Activated CD4-positive, alpha-beta memory T cell treated with anti-CD3 and anti-CD28 coated beads for 36 hours (primary cell): ENCODE measurements around the gene TYK2. TPM values are rescaled to one million over a fixed set of nuclear protein-coding genes. Genes with fewer than 3 reads are reported as not detected.
"Not testable (repeated sequence)": the region's sequence is repeated elsewhere in the genome, so short reads cannot be mapped to it uniquely, and the experiment has no call there.

Experiments used
- CTCF ChIA-PET: fragments of 350-600 bp; sonication (Branson Sonifier 250); formaldehyde crosslinking; loops from one replicate; lab custom pipeline; 2021; ENCODE audit warnings: antibody characterized with exemption, inconsistent platforms; lab: Charles Lee
- POLR2A ChIA-PET: fragments of 350-600 bp; sonication (Branson Sonifier 250); formaldehyde crosslinking; loops from one replicate; lab custom pipeline; 2021; ENCODE audit warnings: antibody characterized with exemption; lab: Charles Lee
- DNase-seq: peaks from one replicate; pipeline ENCODE4 v3.0.0-alpha.2; 2020
- H3K27ac Mint-ChIP-seq: one replicate; pipeline ENCODE4 v1.8.0; 2021; ENCODE audit warnings: mixed read lengths
- H3K27me3 Mint-ChIP-seq: one replicate; pipeline ENCODE4 v1.8.0; 2021; ENCODE audit warnings: mixed read lengths
- H3K36me3 Mint-ChIP-seq: one replicate; pipeline ENCODE4 v1.8.0; 2021; ENCODE audit warnings: mixed read lengths
- H3K4me1 Mint-ChIP-seq: one replicate; pipeline ENCODE4 v1.8.0; 2021; ENCODE audit warnings: low read depth, mixed read lengths
- H3K4me3 Mint-ChIP-seq: one replicate; pipeline ENCODE4 v1.8.0; 2021; ENCODE audit warnings: mild to moderate bottlenecking, mixed read lengths
- H3K9me3 Mint-ChIP-seq: one replicate; pipeline ENCODE4 v1.8.0; 2021; ENCODE audit warnings: mixed read lengths
- intact Hi-C: fragments of 100-400 bp; cut with micrococcal nuclease; formaldehyde crosslinking; loops from one replicate; pipeline ENCODE4 v1.15.1; 2023
- total RNA-seq, 2 experiments: library from RNA; stranded (reverse); gene quantifications; one replicate each; pipeline ENCODE4 v1.2.3, GENCODE V29; 2021

The TYK2 gene
- total RNA-seq, 2 experiments from 2014 or later, result 168 to 186 TPM

DNA sequence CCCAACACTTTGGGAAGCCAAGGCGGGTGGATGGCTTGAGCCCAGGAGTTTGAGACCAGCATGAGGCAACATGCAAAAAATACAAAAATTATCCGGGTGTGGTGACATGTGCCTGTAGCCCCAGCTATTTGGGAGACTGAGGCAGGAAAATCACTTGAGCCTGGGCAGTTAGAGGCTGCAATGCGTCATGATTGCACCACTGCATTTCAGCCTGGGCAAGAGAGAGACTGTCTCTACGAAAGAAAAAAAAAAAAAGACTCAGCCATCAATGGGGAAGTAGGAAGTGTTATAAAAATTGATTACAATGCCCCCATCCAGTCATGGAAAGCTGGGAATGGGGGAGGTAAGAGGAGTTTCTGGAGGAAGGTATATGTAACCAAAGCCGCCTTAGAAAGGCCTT lies 5.4 kb downstream of the TYK2 start:
- Mint-ChIP-seq H3K27ac (no peak overlapping the region), H3K36me3 (peaks cover 23% of the 10 kb centered on the region), H3K27me3 (no peaks in the 10 kb centered on the region), H3K4me3 (no peak overlapping the region), H3K9me3 (no peaks in the 10 kb centered on the region), H3K4me1 (peaks cover 10% of the 10 kb centered on the region)
- intact Hi-C loops, result no loop called here
- no peak for DNase-seq
- POLR2A ChIA-PET, result interaction anchor here (0.6 kb wide), 1 partner anchor 18 kb away, joined by 6 read pairs; no protein-coding TSS in a partner anchor
- CTCF ChIA-PET, result interaction anchor here (1.3 kb wide), 1 partner anchor 14 kb away, joined by 4 read pairs; no protein-coding TSS in a partner anchor

- intact Hi-C loops, result no loop called here
- CTCF ChIA-PET, result interaction anchor here (0.8 to 1.7 kb wide), 4 partner anchors 16 to 114 kb away, joined by 3 to 4 read pairs (median 3); no protein-coding TSS in a partner anchor
- POLR2A ChIA-PET, result no interaction called here
- no peak for DNase-seq
- no peaks in the 10 kb centered on the region for H3K27me3 Mint-ChIP-seq
- peaks cover 2% of the 10 kb centered on the region for H3K4me1 Mint-ChIP-seq
- H3K9me3 Mint-ChIP-seq, result no peaks in the 10 kb centered on the region
- H3K4me3 Mint-ChIP-seq, result no peak overlapping the region
- no peak overlapping the region for H3K27ac Mint-ChIP-seq
- peaks cover 30% of the 10 kb centered on the region for H3K36me3 Mint-ChIP-seq
Observed at GRCh38 chr19:10372690-10373089, 7.7 kb downstream of the TYK2 start.

GRCh38 chr19:10368101-10368803 lies 12.1 kb downstream of the TYK2 start:
- ChIA-PET POLR2A (no interaction called here), CTCF (interaction anchor here (0.6 to 2.2 kb wide), 5 partner anchors 21 to 109 kb away, joined by 3 to 9 read pairs (median 4); partner anchors contain the start of gene CDC37)
- Mint-ChIP-seq H3K9me3 (no peaks in the 10 kb centered on the region), H3K27ac (no peak overlapping the region), H3K27me3 (no peaks in the 10 kb centered on the region), H3K4me1 (no peaks in the 10 kb centered on the region), H3K36me3 (peaks cover 36% of the 10 kb centered on the region), H3K4me3 (no peak overlapping the region)
- intact Hi-C loops, result no loop called here
- DNase-seq, result no peak

GRCh38 chr19:10366950-10367512 lies 13.3 kb downstream of the TYK2 start:
- CTCF ChIA-PET, result interaction anchor here (0.7 to 2.2 kb wide), 4 partner anchors 22 to 96 kb away, joined by 3 to 9 read pairs (median 4); partner anchors contain the start of genes CDC37 and ICAM1
- DNase-seq, intact Hi-C loops, H3K9me3 Mint-ChIP-seq, H3K4me3 Mint-ChIP-seq, H3K27me3 Mint-ChIP-seq, H3K4me1 Mint-ChIP-seq, H3K27ac Mint-ChIP-seq: not testable (repeated sequence)
- POLR2A ChIA-PET, result interaction anchor here (0.6 kb wide), 1 partner anchor 164 kb away, joined by 3 read pairs; no protein-coding TSS in a partner anchor
- H3K36me3 Mint-ChIP-seq, result peaks cover 41% of the 10 kb centered on the region

GRCh38 chr19:10365518-10365917 lies 14.9 kb downstream of the TYK2 start:
- DNase-seq, result no peak
- H3K4me1 Mint-ChIP-seq, result no peaks in the 10 kb centered on the region
- H3K36me3 Mint-ChIP-seq, result peaks cover 46% of the 10 kb centered on the region
- intact Hi-C loops, result no loop called here
- H3K4me3 Mint-ChIP-seq, result no peak overlapping the region
- no peaks in the 10 kb centered on the region for H3K9me3 Mint-ChIP-seq
- H3K27me3 Mint-ChIP-seq, result no peaks in the 10 kb centered on the region
- ChIA-PET POLR2A (no interaction called here), CTCF (no interaction called here)
- H3K27ac Mint-ChIP-seq, result no peak overlapping the region

DNA sequence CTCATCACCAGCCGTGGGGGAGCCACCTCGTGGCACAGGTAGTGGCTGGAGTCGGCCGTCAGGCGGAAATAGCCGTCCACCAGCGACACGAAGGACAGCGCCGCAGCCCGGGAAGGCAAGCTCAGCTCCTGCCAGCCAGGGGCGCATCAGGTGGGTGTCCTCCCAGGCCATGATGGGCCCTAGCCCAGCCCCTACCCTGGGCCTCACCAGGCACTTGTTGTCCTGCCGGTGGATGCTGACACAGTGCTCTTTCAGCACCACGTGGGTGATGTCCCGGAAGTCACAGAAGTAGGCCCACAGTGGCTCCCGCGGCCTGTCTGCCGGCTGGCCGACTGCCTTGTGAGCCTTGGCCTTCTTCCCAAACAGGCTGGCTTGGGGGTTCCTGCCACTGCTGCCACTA lies 15.7 kb downstream of the TYK2 start:
- intact Hi-C loops, result no loop called here
- no peak for DNase-seq
- H3K36me3 Mint-ChIP-seq, result peaks cover 43% of the 10 kb centered on the region
- POLR2A ChIA-PET, result no interaction called here
- no peaks in the 10 kb centered on the region for H3K27me3 Mint-ChIP-seq
- CTCF ChIA-PET, result no interaction called here
- H3K9me3 Mint-ChIP-seq, result no peaks in the 10 kb centered on the region
- no peak overlapping the region for H3K4me3 Mint-ChIP-seq
- H3K4me1 Mint-ChIP-seq, result no peaks in the 10 kb centered on the region
- H3K27ac Mint-ChIP-seq, result no peak overlapping the region

GRCh38 chr19:10363789-10364281 lies 16.5 kb downstream of the TYK2 start:
- DNase-seq, result no peak
- Mint-ChIP-seq H3K36me3 (peaks cover 40% of the 10 kb centered on the region), H3K9me3 (no peaks in the 10 kb centered on the region)

DNA sequence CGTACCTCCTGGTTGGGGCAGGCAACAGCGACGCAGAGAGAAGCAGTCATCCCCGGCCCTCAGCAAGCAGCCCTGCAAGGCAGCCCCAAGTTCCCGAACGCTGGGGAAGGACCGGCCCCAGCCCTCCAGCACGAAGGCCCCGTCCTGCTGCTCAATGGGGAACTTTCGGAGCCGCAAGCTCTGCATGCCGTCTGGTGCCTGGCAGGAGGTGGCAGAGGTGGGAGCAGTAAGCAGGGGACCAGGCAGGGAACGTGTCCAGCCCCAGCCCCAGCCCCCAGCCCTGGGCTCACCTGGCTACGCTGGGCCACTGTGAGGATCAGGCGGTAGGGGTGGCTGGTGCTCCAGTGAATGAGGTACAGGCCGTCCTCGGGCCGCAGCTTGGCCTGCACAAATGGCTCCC lies 18.1 kb downstream of the TYK2 start:
- H3K4me1 Mint-ChIP-seq, result no peaks in the 10 kb centered on the region
- no peaks in the 10 kb centered on the region for H3K27me3 Mint-ChIP-seq
- no peak for DNase-seq
- H3K36me3 Mint-ChIP-seq, result peaks cover 32% of the 10 kb centered on the region
- CTCF ChIA-PET, result no interaction called here
- H3K9me3 Mint-ChIP-seq, result no peaks in the 10 kb centered on the region
- intact Hi-C loops, result no loop called here
- H3K4me3 Mint-ChIP-seq, result no peak overlapping the region
- no peak overlapping the region for H3K27ac Mint-ChIP-seq
- POLR2A ChIA-PET, result no interaction called here

More at GRCh38 chr19:10363789-10364281, 16.5 kb downstream of the TYK2 start:
- intact Hi-C loops, result no loop called here
- CTCF ChIA-PET, result no interaction called here
- Mint-ChIP-seq H3K27ac (no peak overlapping the region), H3K27me3 (no peaks in the 10 kb centered on the region), H3K4me1 (no peaks in the 10 kb centered on the region), H3K4me3 (no peak overlapping the region)
- POLR2A ChIA-PET, result no interaction called here

DNA sequence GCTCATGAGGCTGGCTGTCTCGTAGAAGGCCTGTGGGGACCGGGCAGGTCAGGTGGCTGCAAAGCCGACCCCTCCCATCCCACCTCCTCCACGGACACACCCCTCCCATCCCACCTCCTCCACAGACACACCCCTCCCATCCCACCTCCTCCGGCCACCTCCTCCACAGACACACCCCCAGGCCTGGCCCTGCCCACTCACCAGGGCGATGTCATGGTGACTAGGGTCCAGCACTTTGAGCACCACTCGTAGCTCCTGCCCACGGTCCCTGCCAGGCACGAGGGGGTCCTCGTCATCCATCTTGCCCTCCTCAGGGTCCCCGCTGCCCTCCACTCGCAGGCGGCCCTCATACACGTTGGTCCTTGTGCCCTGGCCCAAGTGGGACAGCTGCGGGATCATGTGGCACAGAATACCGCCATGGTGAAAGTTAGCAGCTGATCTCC lies 18.8 kb downstream of the TYK2 start:
- ChIA-PET POLR2A (no interaction called here), CTCF (no interaction called here)
- no peaks in the 10 kb centered on the region for H3K27me3 Mint-ChIP-seq
- H3K4me1 Mint-ChIP-seq, result no peaks in the 10 kb centered on the region
- DNase-seq, result no peak
- H3K36me3 Mint-ChIP-seq, result peaks cover 32% of the 10 kb centered on the region
- H3K27ac Mint-ChIP-seq, result no peak overlapping the region
- H3K4me3 Mint-ChIP-seq, result no peak overlapping the region
- H3K9me3 Mint-ChIP-seq, result no peaks in the 10 kb centered on the region
- intact Hi-C loops, result no loop called here

DNA sequence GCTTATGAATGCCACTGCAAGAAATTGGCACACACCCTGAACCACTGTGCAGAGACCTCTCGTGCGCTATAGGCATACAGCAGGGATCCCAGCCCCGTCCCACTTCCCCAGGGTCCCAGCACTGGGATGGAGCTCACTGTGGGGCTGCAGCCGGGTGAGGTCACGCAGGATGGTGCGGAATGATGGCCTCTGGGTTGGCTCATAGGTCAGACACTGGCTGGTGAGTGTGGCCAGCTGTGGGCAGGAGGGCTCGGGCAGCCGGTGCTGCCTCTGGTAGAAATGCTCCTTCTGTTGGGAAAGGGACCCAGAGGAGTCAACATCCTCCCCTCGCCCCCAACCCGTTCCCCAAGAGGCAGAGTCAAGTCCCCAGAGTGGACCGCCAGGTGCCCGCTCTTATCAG lies 23.9 kb downstream of the TYK2 start:
- no peaks in the 10 kb centered on the region for H3K27me3 Mint-ChIP-seq
- no peak overlapping the region for H3K27ac Mint-ChIP-seq
- no peak overlapping the region for H3K4me3 Mint-ChIP-seq
- ChIA-PET POLR2A (interaction anchor here (0.6 kb wide), 2 partner anchors 19 to 78 kb away, joined by 4 to 6 read pairs; no protein-coding TSS in a partner anchor), CTCF (interaction anchor here (1.1 kb wide), 1 partner anchor 85 kb away, joined by 3 read pairs; the partner anchor contains the start of gene ICAM1)
- H3K9me3 Mint-ChIP-seq, result no peaks in the 10 kb centered on the region
- H3K36me3 Mint-ChIP-seq, result peaks cover 42% of the 10 kb centered on the region
- DNase-seq, result no peak
- intact Hi-C loops, result no loop called here
- H3K4me1 Mint-ChIP-seq, result no peaks in the 10 kb centered on the region

- Mint-ChIP-seq H3K27ac (no peak overlapping the region), H3K4me1 (no peaks in the 10 kb centered on the region), H3K9me3 (no peaks in the 10 kb centered on the region), H3K36me3 (peaks cover 39% of the 10 kb centered on the region), H3K27me3 (no peaks in the 10 kb centered on the region), H3K4me3 (no peak overlapping the region)
- DNase-seq, result peak; percentile 58
- intact Hi-C loops, result no loop called here
- ChIA-PET CTCF (interaction anchor here (0.6 to 1.1 kb wide), 4 partner anchors 10 to 181 kb away, joined by 3 to 5 read pairs (median 3); no protein-coding TSS in a partner anchor), POLR2A (no interaction called here)
Observed at GRCh38 chr19:10353793-10354391, 26.5 kb downstream of the TYK2 start.
